H9 (cell line): ENCODE measurements around the gene CDK9. TPM values are rescaled to one million over a fixed set of nuclear protein-coding genes. Genes with fewer than 3 reads are reported as not detected.

Source experiments
- DNase-seq: peaks from one replicate; pipeline ENCODE4 v3.0.0-alpha.2; 2017
- H2AFZ ChIP-seq: one replicate; pipeline ENCODE4 v1.6.1; 2013; ENCODE audit warnings: mild to moderate bottlenecking, low read length, control low read depth, moderate library complexity
- H2AK5ac ChIP-seq: 2 replicates; pipeline ENCODE4 v1.6.1; 2013; ENCODE audit warnings: low read length, control low read depth, mixed read lengths; ENCODE audit not compliant: insufficient read length
- H2BK120ac ChIP-seq: one replicate; pipeline ENCODE4 v1.6.1; 2013; ENCODE audit warnings: low read depth, mild to moderate bottlenecking, low read length, control low read depth, inconsistent platforms; ENCODE audit not compliant: poor library complexity, severe bottlenecking
- H2BK12ac ChIP-seq: 2 replicates; pipeline ENCODE4 v1.6.1; 2013; ENCODE audit warnings: low read length, control low read depth, mixed read lengths, low read depth; ENCODE audit not compliant: insufficient read length
- H2BK15ac ChIP-seq: 2 replicates; pipeline ENCODE4 v1.6.1; 2013; ENCODE audit warnings: low read depth, low read length, control low read depth
- H2BK20ac ChIP-seq: one replicate; pipeline ENCODE4 v1.6.1; 2013; ENCODE audit warnings: low read depth, mild to moderate bottlenecking, low read length, control low read depth, inconsistent platforms; ENCODE audit not compliant: poor library complexity, severe bottlenecking
- H2BK5ac ChIP-seq: 2 replicates; pipeline ENCODE4 v1.6.1; 2013; ENCODE audit warnings: low read length, control low read depth, mixed read lengths; ENCODE audit not compliant: insufficient read length
- H3K14ac ChIP-seq: 2 replicates; pipeline ENCODE4 v1.6.1; 2013; ENCODE audit warnings: low read length, control low read depth; ENCODE audit not compliant: insufficient read depth
- H3K18ac ChIP-seq: 2 replicates; pipeline ENCODE4 v1.6.1; 2013; ENCODE audit warnings: low read depth, mild to moderate bottlenecking, mixed read lengths, low read length, control low read depth; ENCODE audit not compliant: insufficient read length
- H3K23ac ChIP-seq: 2 replicates; pipeline ENCODE4 v1.6.1; 2013; ENCODE audit warnings: low read length, control low read depth, mixed read lengths, low read depth; ENCODE audit not compliant: insufficient read length
- H3K23me2 ChIP-seq: 2 replicates; pipeline ENCODE4 v1.6.1; 2013; ENCODE audit warnings: low read depth, mild to moderate bottlenecking, mixed read lengths, low read length, control low read depth; ENCODE audit not compliant: insufficient read length, poor library complexity, severe bottlenecking
- H3K27ac ChIP-seq: 2 replicates; pipeline ENCODE4 v1.5.1; 2013; ENCODE audit warnings: low read length, control low read depth, mixed read lengths, low read depth; ENCODE audit not compliant: insufficient read length
- H3K27me3 ChIP-seq: 2 replicates; pipeline ENCODE4 v1.6.1; 2013; ENCODE audit warnings: low read length, control low read depth, inconsistent platforms; ENCODE audit not compliant: insufficient read depth
- H3K4ac ChIP-seq: 2 replicates; pipeline ENCODE4 v1.6.1; 2013; ENCODE audit warnings: low read depth, mild to moderate bottlenecking, control low read depth, inconsistent platforms, low read length, moderate library complexity
- H3K4me1 ChIP-seq: 2 replicates; pipeline ENCODE4 v1.6.1; 2013; ENCODE audit warnings: low read length, control low read depth, inconsistent platforms; ENCODE audit not compliant: insufficient read depth
- H3K4me2 ChIP-seq: 2 replicates; pipeline ENCODE4 v1.6.1; 2013; ENCODE audit warnings: low read length, control low read depth, mixed read lengths; ENCODE audit not compliant: insufficient read length, insufficient read depth
- H3K56ac ChIP-seq: 2 replicates; pipeline ENCODE4 v1.6.1; 2013; ENCODE audit warnings: low read depth, mild to moderate bottlenecking, mixed read lengths, low read length, control low read depth; ENCODE audit not compliant: insufficient read length
- H3K79me1 ChIP-seq: 2 replicates; pipeline ENCODE4 v1.6.1; 2013; ENCODE audit warnings: low read depth, mild to moderate bottlenecking, moderate library complexity, low read length, control low read depth, inconsistent platforms; ENCODE audit not compliant: insufficient read depth, poor library complexity, severe bottlenecking
- H3K79me2 ChIP-seq: 2 replicates; pipeline ENCODE4 v1.6.1; 2013; ENCODE audit warnings: low read length, control low read depth, inconsistent platforms; ENCODE audit not compliant: insufficient read depth
- H3K9ac ChIP-seq: 2 replicates; pipeline ENCODE4 v1.6.1; 2013; ENCODE audit warnings: low read length, control low read depth, mixed read lengths; ENCODE audit not compliant: insufficient read length; ENCODE audit errors: extremely low read depth
- H3K9me3 ChIP-seq: one replicate; pipeline ENCODE4 v1.6.1; 2013; ENCODE audit warnings: low read depth, low read length, inconsistent platforms; ENCODE audit not compliant: control insufficient read depth
- H3T11ph ChIP-seq: one replicate; pipeline ENCODE4 v1.6.1; 2013; ENCODE audit warnings: mild to moderate bottlenecking, low read length, control low read depth, inconsistent platforms
- H4K20me1 ChIP-seq: one replicate; pipeline ENCODE4 v1.6.1; 2013; ENCODE audit not compliant: control insufficient read depth, insufficient read length, insufficient read depth
- H4K5ac ChIP-seq: 2 replicates; pipeline ENCODE4 v1.6.1; 2013; ENCODE audit warnings: low read depth, mild to moderate bottlenecking, mixed read lengths, low read length, control low read depth; ENCODE audit not compliant: insufficient read length
- H4K8ac ChIP-seq: replicated peaks from 2 replicates; pipeline ENCODE4 v1.6.1; 2013; ENCODE audit warnings: low read length, control low read depth, mixed read lengths, low read depth; ENCODE audit not compliant: insufficient read length
- H4K91ac ChIP-seq: 2 replicates; pipeline ENCODE4 v1.6.1; 2013; ENCODE audit warnings: low read depth, mild to moderate bottlenecking, moderate library complexity, mixed read lengths, low read length, control low read depth; ENCODE audit not compliant: insufficient read length
- H3K27ac Mint-ChIP-seq, 3 experiments: 2 replicates in 2 of 3; 3 replicates in 1 of 3; pipeline ENCODE4 v1.8.0; 2020 to 2021; ENCODE audit warnings: mixed read lengths in 3 of 3, mild to moderate bottlenecking in 1 of 3, moderate library complexity in 1 of 3
- H3K27me3 Mint-ChIP-seq: 2 replicates; pipeline ENCODE4 v1.8.0; 2021; ENCODE audit warnings: low read depth, mild to moderate bottlenecking, moderate library complexity, mixed read lengths
- H3K36me3 Mint-ChIP-seq, 3 experiments: 2 replicates in 2 of 3; 3 replicates in 1 of 3; pipeline ENCODE4 v1.8.0; 2020 to 2021; ENCODE audit warnings: low read depth in 3 of 3, mixed read lengths in 3 of 3; ENCODE audit not compliant: insufficient read depth in 1 of 3
- H3K4me1 Mint-ChIP-seq, 2 experiments: 2 replicates each; pipeline ENCODE4 v1.8.0; 2020; ENCODE audit warnings: mixed read lengths in 2 of 2
- H3K4me3 Mint-ChIP-seq, 2 experiments: 2 replicates in 1 of 2; 3 replicates in 1 of 2; pipeline ENCODE4 v1.8.0; 2020 to 2021; ENCODE audit warnings: mild to moderate bottlenecking in 2 of 2, mixed read lengths in 2 of 2, moderate library complexity in 1 of 2
- H3K9me3 Mint-ChIP-seq, 2 experiments: 2 replicates in 1 of 2; 3 replicates in 1 of 2; pipeline ENCODE4 v1.8.0; 2020; ENCODE audit warnings: mild to moderate bottlenecking in 2 of 2, mixed read lengths in 2 of 2, moderate library complexity in 1 of 2
- CTCF ChIP-seq: fragments of 200-600 bp; sonication (generic); conservative IDR thresholded peaks from 3 replicates; pipeline ENCODE4 v1.8.0; 2021; ENCODE audit warnings: antibody characterized with exemption, mild to moderate bottlenecking
- WGBS: extraction: QIAGEN DNeasy Blood & Tissue Kit; methylation state at CpG from one replicate; pipeline ENCODE4 v1.1.7; 2013; ENCODE audit warnings: missing lambda C conversion rate, low lambda C conversion rate, mixed read lengths; ENCODE audit not compliant: insufficient read length; ENCODE audit errors: extremely low coverage; 5-methylcytosine and 5-hydroxymethylcytosine counted together
- total RNA-seq: library from RNA; stranded (reverse); gene quantifications from 2 replicates; pipeline ENCODE4 v1.2.1, GENCODE V29; 2021

The CDK9 gene
- total RNA-seq, 1 experiment from 2014 or later: 85.7 TPM

GRCh38 chr9:127785023-127785932 lies 556 bp upstream of the CDK9 start:
- peak; percentile 87 for DNase-seq
- Histone ChIP-seq H3K4ac (no peak overlapping the region), H2BK120ac (no peak overlapping the region), H3K27ac (no peak overlapping the region), H3K4me1 (no peaks in the 10 kb centered on the region), H3K27me3 (no peaks in the 10 kb centered on the region), H2AK5ac (no peak overlapping the region), H2BK5ac (no peak overlapping the region), H2BK12ac (no peak overlapping the region), H4K20me1 (no peaks in the 10 kb centered on the region), H3K79me1 (peaks cover 16% of the 10 kb centered on the region), H3K56ac (no peak overlapping the region), H4K91ac (no peak overlapping the region), H4K5ac (no peak overlapping the region), H3K79me2 (peaks cover 3% of the 10 kb centered on the region; the same call in 1 of the 2 replicates), H4K8ac (no peak overlapping the region), H3T11ph (no peak overlapping the region), H2BK20ac (no peak overlapping the region), H3K14ac (no peak overlapping the region), H2AFZ (no peak overlapping the region), H3K18ac (peak overlapping the region; percentile 78), H3K9me3 (no peaks in the 10 kb centered on the region), H3K4me2 (peak overlapping the region; percentile 1), H3K23ac (no peak overlapping the region), H3K9ac (no peak overlapping the region), H3K23me2 (peaks cover 2% of the 10 kb centered on the region), H2BK15ac (no peak overlapping the region)
- H3K4me3 Mint-ChIP-seq: peak overlapping the region; percentile 93 to 95
- peaks cover 7 to 26% of the 10 kb centered on the region in 2 experiments for H3K4me1 Mint-ChIP-seq
- H3K36me3 Mint-ChIP-seq: peaks cover 33 to 37% (median 36%) of the 10 kb centered on the region in 3 experiments
- WGBS: no CpG with 5 or more reads among the region's 123 CpGs
- H3K27ac Mint-ChIP-seq: 0 out of 7 replicates have a peak overlapping the region, but pooled peaks of 1 of the 3 experiments have one; percentile 77
- peak; percentile 93 for TF ChIP-seq CTCF
- H3K9me3 Mint-ChIP-seq: no peaks in the 10 kb centered on the region
- H3K27me3 Mint-ChIP-seq: peaks cover 6% of the 10 kb centered on the region
